Stomach (tissue), 4 donors: Measurements from ENCODE around the gene SLC22A15.

Source experiments
- POLR2A ChIP-seq, 4 donors: fragments of 450-650 bp; IDR thresholded peaks; one replicate each; pipeline ENCODE4 v1.6.1; 2016; ENCODE audit warnings: antibody characterized with exemption in 4 of 4, control low read depth in 2 of 4, mild to moderate bottlenecking in 1 of 4, moderate library complexity in 1 of 4
- TF ChIP-seq, protein P1 (sequence below), 7 experiments: fragments of 450-650 bp in 4 of 7; fragments of 200-600 bp in 3 of 7; sonication (generic) in 3 of 7; IDR thresholded peaks; one replicate each; pipeline ENCODE4 v1.5.1; 2016 to 2019; ENCODE audit warnings: antibody characterized with exemption in 7 of 7, control low read depth in 2 of 7, mild to moderate bottlenecking in 1 of 7

DNA sequence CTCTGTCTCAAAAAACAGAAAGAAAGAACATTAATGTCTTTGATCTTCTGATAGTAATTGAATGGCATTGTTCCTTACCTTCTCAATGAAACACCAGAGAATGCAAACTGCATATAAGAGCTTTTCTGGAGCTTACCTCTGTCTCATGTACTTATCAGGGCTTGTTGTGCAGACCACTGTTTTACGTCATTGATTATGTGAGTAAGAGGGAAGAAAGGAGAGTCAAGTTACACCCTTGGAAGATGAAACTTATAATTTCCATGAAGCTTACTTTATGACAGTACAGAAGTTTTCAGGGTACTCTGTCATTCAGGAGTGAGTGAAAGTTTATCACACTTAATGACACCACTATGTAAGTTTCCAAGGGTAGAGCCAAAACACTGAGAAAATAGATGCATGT lies 85.9 kb downstream of the SLC22A15 start:
- TF ChIP-seq, protein P1, sequence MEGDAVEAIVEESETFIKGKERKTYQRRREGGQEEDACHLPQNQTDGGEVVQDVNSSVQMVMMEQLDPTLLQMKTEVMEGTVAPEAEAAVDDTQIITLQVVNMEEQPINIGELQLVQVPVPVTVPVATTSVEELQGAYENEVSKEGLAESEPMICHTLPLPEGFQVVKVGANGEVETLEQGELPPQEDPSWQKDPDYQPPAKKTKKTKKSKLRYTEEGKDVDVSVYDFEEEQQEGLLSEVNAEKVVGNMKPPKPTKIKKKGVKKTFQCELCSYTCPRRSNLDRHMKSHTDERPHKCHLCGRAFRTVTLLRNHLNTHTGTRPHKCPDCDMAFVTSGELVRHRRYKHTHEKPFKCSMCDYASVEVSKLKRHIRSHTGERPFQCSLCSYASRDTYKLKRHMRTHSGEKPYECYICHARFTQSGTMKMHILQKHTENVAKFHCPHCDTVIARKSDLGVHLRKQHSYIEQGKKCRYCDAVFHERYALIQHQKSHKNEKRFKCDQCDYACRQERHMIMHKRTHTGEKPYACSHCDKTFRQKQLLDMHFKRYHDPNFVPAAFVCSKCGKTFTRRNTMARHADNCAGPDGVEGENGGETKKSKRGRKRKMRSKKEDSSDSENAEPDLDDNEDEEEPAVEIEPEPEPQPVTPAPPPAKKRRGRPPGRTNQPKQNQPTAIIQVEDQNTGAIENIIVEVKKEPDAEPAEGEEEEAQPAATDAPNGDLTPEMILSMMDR (IDR thresholded peaks at IDR 0.05), result no peak
- no peak for TF ChIP-seq POLR2A (IDR thresholded peaks at IDR 0.05)
